K562 (cell line): Measurements from ENCODE around the gene EXOSC2. TPM values are rescaled to one million over a fixed set of nuclear protein-coding genes. Genes with fewer than 3 reads are reported as not detected.

Source experiments
- BCL6 ChIP-seq: fragments of 250-450 bp; sonication (Bioruptor Pico); IDR thresholded peaks from 2 replicates; pipeline ENCODE4 v1.4.0; 2020
- CHD2 ChIP-seq: IDR thresholded peaks from 2 replicates; pipeline ENCODE4 v1.6.1; 2011; ENCODE audit warnings: low read depth, low read length
- ETS1 ChIP-seq: conservative IDR thresholded peaks from 2 replicates; pipeline ENCODE4 v1.6.1; 2011; ENCODE audit warnings: low read depth, mild to moderate bottlenecking, low read length; ENCODE audit not compliant: control insufficient read depth
- ETV1 ChIP-seq: fragments of 450-650 bp; conservative IDR thresholded peaks from 2 replicates; pipeline ENCODE4 v1.6.1; 2016; ENCODE audit warnings: missing genetic modification characterization, control low read depth, low read depth, missing compliant biosample characterization
- ETV6 ChIP-seq, 3 experiments: fragments of 150-350 bp in 1 of 3; sonication (generic) in 1 of 3; formaldehyde crosslinking in 1 of 3; IDR thresholded peaks; 2 replicates each; pipeline versions ENCODE4 v1.6.1 to v1.8.0; 2014 to 2022; ENCODE audit warnings: borderline replicate concordance in 2 of 3, low read depth in 2 of 3, antibody characterized with exemption in 1 of 3, low read length in 1 of 3, mild to moderate bottlenecking in 1 of 3, missing genetic modification reagents in 1 of 3
- MYNN ChIP-seq, 2 experiments: sonication (generic); formaldehyde crosslinking in 1 of 2; IDR thresholded peaks; 2 replicates each; pipeline versions ENCODE4 v1.5.0 to v1.6.1; 2016 to 2020; ENCODE audit warnings: antibody characterized with exemption in 1 of 2, missing genetic modification reagents in 1 of 2
- NR1H2 ChIP-seq: sonication (generic); formaldehyde crosslinking; IDR thresholded peaks from 2 replicates; pipeline ENCODE4 v1.4.0; 2020; ENCODE audit warnings: mild to moderate bottlenecking, missing genetic modification reagents
- PHF20 ChIP-seq: fragments of 450-650 bp; IDR thresholded peaks from 2 replicates; pipeline ENCODE4 v1.6.1; 2018; ENCODE audit not compliant: partially characterized antibody
- PRMT5 ChIP-seq: sonication (generic); formaldehyde crosslinking; IDR thresholded peaks from 2 replicates; pipeline ENCODE4 v1.5.0; 2020; ENCODE audit warnings: missing genetic modification reagents
- SP2 ChIP-seq: IDR thresholded peaks from 2 replicates; pipeline ENCODE4 v1.6.1; 2011; ENCODE audit warnings: mild to moderate bottlenecking, low read depth, low read length, moderate library complexity; ENCODE audit not compliant: poor library complexity, severe bottlenecking; ENCODE audit errors: extremely low read depth
- SUPT5H ChIP-seq: fragments of 450-650 bp; IDR thresholded peaks from 2 replicates; pipeline ENCODE4 v1.6.1; 2016
- TBL1XR1 ChIP-seq, 2 experiments: IDR thresholded peaks; 2 replicates each; pipeline ENCODE4 v1.6.1; 2012; ENCODE audit warnings: improper control_type of control experiment in 2 of 2, low read length in 2 of 2, mild to moderate bottlenecking in 1 of 2
- TRIM28 ChIP-seq: fragments of 450-650 bp; IDR thresholded peaks from 2 replicates; pipeline ENCODE4 v1.6.1; 2017
- XRCC5 ChIP-seq: fragments of 200-400 bp; formaldehyde crosslinking; IDR thresholded peaks from 2 replicates; pipeline ENCODE4 v1.6.1; 2017; ENCODE audit warnings: low read depth, mild to moderate bottlenecking, low read length
- ZNF407 ChIP-seq: fragments of 450-650 bp; IDR thresholded peaks from 2 replicates; pipeline ENCODE4 v1.6.1; 2016; ENCODE audit warnings: low read depth
- ZNF436 ChIP-seq: fragments of 250-450, 450-650 bp; sonication (Bioruptor Pico); formaldehyde crosslinking; IDR thresholded peaks from 2 replicates; pipeline ENCODE4 v1.7.0; 2020; ENCODE audit warnings: mild to moderate bottlenecking
- ZNF589 ChIP-seq: fragments of 200-800 bp; sonication (Bioruptor generic); IDR thresholded peaks from 2 replicates; pipeline ENCODE4 v1.6.1; 2016; ENCODE audit warnings: low read depth, missing genetic modification characterization, missing compliant biosample characterization
- polyA plus RNA-seq, 8 experiments: library from polyadenylated mRNA; depleted of rRNA in 4 of 8; stranded (reverse) in 5 of 8; unstranded in 3 of 8; fragments of >200 nt; fragmentation: Nextera tagmentation in 2 of 8; fragmentation: Illumina TruSeq in 1 of 8; extraction: Ambion mirVana in 2 of 8; extraction: Trizol in 1 of 8; gene quantifications; 2 replicates each; pipeline versions ENCODE4 v1.2.1 to v1.2.3, GENCODE V29; 2011 to 2014; ENCODE audit warnings: inconsistent platforms in 1 of 8, missing spikeins in 1 of 8
- total RNA-seq, 7 experiments: library from RNA; depleted of rRNA in 6 of 7; stranded (reverse); fragments of >200 nt in 6 of 7; fragmentation: Illumina TruSeq in 2 of 7; extraction: Trizol in 2 of 7; gene quantifications; 2 replicates each; pipeline versions ENCODE4 v1.2.1 to v1.2.3, GENCODE V29; 2011 to 2021; ENCODE audit warnings: low replicate concordance in 1 of 7
- TF ChIP-seq, protein P1 (sequence below): sonication (generic); formaldehyde crosslinking; IDR thresholded peaks from 2 replicates; pipeline ENCODE4 v1.8.1; 2022; ENCODE audit warnings: missing genetic modification reagents

The EXOSC2 gene
- total and polyA plus RNA-seq, 9 of the 15 experiments (the other 6 are each of a cell fraction or from before 2014, with no cell fraction given): 46.0 to 101 (median 77.6) TPM

GRCh38 chr9:130712564-130713285, 19.1 kb downstream of the EXOSC2 start (continued):
- peak; percentile 63 for TF ChIP-seq ETS1
- no peak for TF ChIP-seq XRCC5
- TF ChIP-seq ZNF436: no peak
- no peak for TF ChIP-seq ETV1 (tag)
- TF ChIP-seq BCL6 (CRISPR knock-in tag): no peak
- TF ChIP-seq SUPT5H: peak; percentile 75
- no peak for TF ChIP-seq MYNN (IDR thresholded peaks at IDR 0.05)
- TF ChIP-seq MYNN (CRISPR knock-in tag; IDR thresholded peaks at IDR 0.05): no peak
- TF ChIP-seq TBL1XR1 (IDR thresholded peaks at IDR 0.05; ENCODE audit: low read length in 2 of 2): no peak
- TF ChIP-seq CHD2: peak; percentile 74
- peak; percentile 22 for TF ChIP-seq PHF20
- TF ChIP-seq TRIM28: no peak
- TF ChIP-seq ETV6 (IDR thresholded peaks at IDR 0.05; ENCODE audit: borderline replicate concordance in 1 of 2, low read depth in 2 of 2, low read length in 1 of 2): no peak
- TF ChIP-seq ETV6 (CRISPR knock-in tag; IDR thresholded peaks at IDR 0.05; ENCODE audit: borderline replicate concordance): no peak
- no peak for TF ChIP-seq ZNF407
- TF ChIP-seq, protein P1, sequence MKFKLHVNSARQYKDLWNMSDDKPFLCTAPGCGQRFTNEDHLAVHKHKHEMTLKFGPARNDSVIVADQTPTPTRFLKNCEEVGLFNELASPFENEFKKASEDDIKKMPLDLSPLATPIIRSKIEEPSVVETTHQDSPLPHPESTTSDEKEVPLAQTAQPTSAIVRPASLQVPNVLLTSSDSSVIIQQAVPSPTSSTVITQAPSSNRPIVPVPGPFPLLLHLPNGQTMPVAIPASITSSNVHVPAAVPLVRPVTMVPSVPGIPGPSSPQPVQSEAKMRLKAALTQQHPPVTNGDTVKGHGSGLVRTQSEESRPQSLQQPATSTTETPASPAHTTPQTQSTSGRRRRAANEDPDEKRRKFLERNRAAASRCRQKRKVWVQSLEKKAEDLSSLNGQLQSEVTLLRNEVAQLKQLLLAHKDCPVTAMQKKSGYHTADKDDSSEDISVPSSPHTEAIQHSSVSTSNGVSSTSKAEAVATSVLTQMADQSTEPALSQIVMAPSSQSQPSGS (CRISPR knock-in tag): no peak
- TF ChIP-seq PRMT5 (CRISPR knock-in tag): no peak
- TF ChIP-seq NR1H2 (CRISPR knock-in tag): no peak
- no peak for TF ChIP-seq ZNF589 (CRISPR knock-in tag)
- peak; percentile 69 for TF ChIP-seq SP2
